A673 (cell line): ENCODE results near the gene KLHL14. TPM values are rescaled to one million over a fixed set of nuclear protein-coding genes. Genes with fewer than 3 reads are reported as not detected.
"Not testable (repeated sequence)": the region's sequence is repeated elsewhere in the genome, so short reads cannot be mapped to it uniquely, and the experiment has no call there.

ENCODE experiments used
- BruUV-seq: library from RNA; stranded (reverse); fragments of 400-500 nt; replicated peaks from 2 replicates; lab custom pipeline; 2021; lab: Mats Ljungman, UMichigan
- CTCF ChIA-PET: fragments of 300-600 bp; sonication (Branson Sonifier 250); formaldehyde crosslinking; loops from one replicate; lab custom pipeline; 2022; ENCODE audit warnings: antibody characterized with exemption; lab: Charles Lee
- POLR2A ChIA-PET: fragments of 300-600 bp; sonication (Branson Sonifier 250); formaldehyde crosslinking; loops from one replicate; lab custom pipeline; 2022; ENCODE audit warnings: antibody characterized with exemption; ENCODE audit not compliant: low non-redundant PET; lab: Charles Lee
- DNase-seq: peaks from one replicate; pipeline ENCODE4 v3.0.0-alpha.2; 2015; ENCODE audit warnings: low spot score
- H3K27ac ChIP-seq: fragments of 200-600 bp; sonication (generic); 2 replicates; pipeline ENCODE4 v1.5.1; 2016; ENCODE audit warnings: mixed run types, low read depth, mild to moderate bottlenecking, mixed read lengths, antibody characterized with exemption, low read length; ENCODE audit not compliant: poor library complexity, severe bottlenecking
- H3K27me3 ChIP-seq: fragments of 200-600 bp; sonication (generic); replicated peaks from 2 replicates; pipeline ENCODE4 v1.6.1; 2017; ENCODE audit warnings: mixed run types, low read depth, mild to moderate bottlenecking, mixed read lengths, antibody characterized with exemption, low read length; ENCODE audit not compliant: insufficient read depth, poor library complexity
- H3K36me3 ChIP-seq: fragments of 200-600 bp; sonication (generic); 2 replicates; pipeline ENCODE4 v1.6.1; 2016; ENCODE audit warnings: mixed run types, mild to moderate bottlenecking, mixed read lengths, antibody characterized with exemption, low read length; ENCODE audit not compliant: insufficient read depth, poor library complexity, severe bottlenecking
- H3K4me1 ChIP-seq: fragments of 200-600 bp; sonication (generic); 2 replicates; pipeline ENCODE4 v1.6.1; 2017; ENCODE audit warnings: mixed run types, mild to moderate bottlenecking, mixed read lengths, antibody characterized with exemption, low read length; ENCODE audit not compliant: insufficient read depth, poor library complexity, severe bottlenecking
- H3K4me3 ChIP-seq: fragments of 200-600 bp; sonication (generic); 2 replicates; pipeline ENCODE4 v1.5.1; 2016; ENCODE audit warnings: low read depth, mixed run types, mild to moderate bottlenecking, mixed read lengths, low read length; ENCODE audit not compliant: poor library complexity, severe bottlenecking
- H3K9me3 ChIP-seq: fragments of 200-600 bp; sonication (generic); 2 replicates; pipeline ENCODE4 v1.6.1; 2016; ENCODE audit warnings: mixed run types, low read depth, mild to moderate bottlenecking, mixed read lengths, antibody characterized with exemption, low read length; ENCODE audit not compliant: poor library complexity, severe bottlenecking
- CTCF ChIP-seq: fragments of 300-800, 200-600 bp; sonication (generic); conservative IDR thresholded peaks from 2 replicates; pipeline ENCODE4 v1.5.1; 2017; ENCODE audit warnings: low read depth, mild to moderate bottlenecking, antibody characterized with exemption, low read length, moderate library complexity, mixed read lengths
- EZH2 ChIP-seq: fragments of 200-600 bp; sonication (generic); IDR thresholded peaks from 2 replicates; pipeline ENCODE4 v1.6.1; 2017; ENCODE audit warnings: borderline replicate concordance, low read depth, mild to moderate bottlenecking, mixed read lengths, antibody characterized with exemption, low read length; ENCODE audit not compliant: poor library complexity, severe bottlenecking
- intact Hi-C: fragments of 100-400 bp; cut with micrococcal nuclease; formaldehyde crosslinking; loops from one replicate; pipeline ENCODE4 v1.10.0; 2022; ENCODE audit not compliant: unreplicated experiment
- total RNA-seq: library from RNA; stranded (reverse); gene quantifications from 2 replicates; pipeline ENCODE4 v1.2.3, GENCODE V29; 2021

The KLHL14 gene
- total RNA-seq, 1 experiment from 2014 or later: 2.3 TPM

- Histone ChIP-seq H3K9me3 (peaks cover 9% of the 10 kb centered on the region), H3K4me3 (no peak overlapping the region), H3K4me1 (no peaks in the 10 kb centered on the region), H3K27ac (no peak overlapping the region), H3K36me3 (no peaks in the 10 kb centered on the region), H3K27me3 (no peaks in the 10 kb centered on the region)
- no TSS peak for BruUV-seq
- ChIA-PET CTCF (no interaction called here), POLR2A (no interaction called here)
- DNase-seq: no peak
- intact Hi-C loops: no loop called here
- no peak for TF ChIP-seq CTCF
- no peak for TF ChIP-seq EZH2
Measured at GRCh38 chr18:32798209-32798960, 25.6 kb upstream of the KLHL14 start.

GRCh38 chr18:32794667-32795066 lies 21.8 kb upstream of the KLHL14 start:
- H3K4me3 ChIP-seq, DNase-seq, H3K9me3 ChIP-seq, CTCF ChIA-PET, intact Hi-C loops, H3K27me3 ChIP-seq, H3K27ac ChIP-seq, POLR2A ChIA-PET, H3K36me3 ChIP-seq, H3K4me1 ChIP-seq, BruUV-seq: not testable (repeated sequence)

GRCh38 chr18:32779010-32779409 lies 6.2 kb upstream of the KLHL14 start:
- no TSS peak for BruUV-seq
- H3K36me3 ChIP-seq: no peaks in the 10 kb centered on the region
- H3K4me1 ChIP-seq: no peaks in the 10 kb centered on the region
- no peaks in the 10 kb centered on the region for H3K9me3 ChIP-seq
- no peak for TF ChIP-seq EZH2
- TF ChIP-seq CTCF: no peak
- H3K4me3 ChIP-seq: no peak overlapping the region
- ChIA-PET CTCF (no interaction called here), POLR2A (no interaction called here)
- no peak for DNase-seq
- H3K27me3 ChIP-seq: no peaks in the 10 kb centered on the region
- H3K27ac ChIP-seq: no peak overlapping the region
- intact Hi-C loops: no loop called here

GRCh38 chr18:32777049-32777448 lies 4.2 kb upstream of the KLHL14 start:
- Histone ChIP-seq H3K27ac (no peak overlapping the region), H3K4me1 (no peaks in the 10 kb centered on the region), H3K4me3 (no peak overlapping the region), H3K9me3 (no peaks in the 10 kb centered on the region), H3K36me3 (no peaks in the 10 kb centered on the region), H3K27me3 (peaks cover 9% of the 10 kb centered on the region)
- intact Hi-C loops: no loop called here
- ChIA-PET CTCF (no interaction called here), POLR2A (no interaction called here)
- TF ChIP-seq EZH2 (no peak), CTCF (no peak)
- DNase-seq: no peak
- BruUV-seq: no TSS peak
